Gastrocnemius medialis (tissue), 4 donors: Measurements from ENCODE around the gene PPP1R8. TPM values are rescaled to one million over a fixed set of nuclear protein-coding genes. Genes with fewer than 3 reads are reported as not detected.
"Not testable (repeated sequence)": the region's sequence is repeated elsewhere in the genome, so short reads cannot be mapped to it uniquely, and the experiment has no call there.

Source experiments
- ATAC-seq, 2 donors: fragments of 150-250 bp; one replicate each; pipeline ENCODE4 v1.9.1; 2016
- DNase-seq, 2 donors: peaks; one replicate each; pipeline ENCODE4 v3.0.0-alpha.2; 2019
- H3K27ac ChIP-seq, 4 donors: fragments of 200-600 bp; sonication (generic); 1 replicate in 1 of 4; 2 replicates in 3 of 4; pipeline ENCODE4 v1.5.1; 2016 to 2018; ENCODE audit warnings: mild to moderate bottlenecking in 2 of 4, moderate library complexity in 1 of 4
- H3K27me3 ChIP-seq, 3 donors: fragments of 200-600 bp; sonication (generic) in 2 of 3; 1 replicate in 1 of 3; 2 replicates in 2 of 3; pipeline versions ENCODE4 v1.5.1 to v1.6.0; 2016 to 2019; ENCODE audit warnings: mild to moderate bottlenecking in 1 of 3, moderate library complexity in 1 of 3
- H3K36me3 ChIP-seq, 2 donors: fragments of 200-600 bp; sonication (generic) in 1 of 2; one replicate each; pipeline ENCODE4 v1.5.1; 2017 to 2018
- H3K4me1 ChIP-seq, 2 donors: fragments of 200-600 bp; sonication (generic) in 1 of 2; one replicate each; pipeline ENCODE4 v1.5.1; 2016 to 2017; ENCODE audit warnings: mild to moderate bottlenecking in 2 of 2
- H3K4me3 ChIP-seq, 4 donors: fragments of 200-600 bp; sonication (generic) in 3 of 4; 1 replicate in 1 of 4; 2 replicates in 3 of 4; pipeline ENCODE4 v1.5.1; 2016 to 2019; ENCODE audit warnings: mild to moderate bottlenecking in 2 of 4
- H3K9me3 ChIP-seq, 3 donors: fragments of 200-600 bp; sonication (generic) in 2 of 3; 1 replicate in 1 of 3; 2 replicates in 2 of 3; pipeline ENCODE4 v1.5.1; 2016 to 2019
- CTCF ChIP-seq, 5 experiments: fragments of 450-650 bp in 3 of 5; fragments of 200-600 bp in 2 of 5; sonication (generic) in 2 of 5; IDR thresholded peaks in 4 of 5; conservative IDR thresholded peaks in 1 of 5; 1 replicate in 4 of 5; 2 replicates in 1 of 5; pipeline ENCODE4 v1.5.1; 2016 to 2019; ENCODE audit warnings: antibody characterized with exemption in 5 of 5, mild to moderate bottlenecking in 3 of 5, moderate library complexity in 3 of 5
- POLR2A ChIP-seq, 2 donors: fragments of 450-650 bp; IDR thresholded peaks; one replicate each; pipeline ENCODE4 v1.6.1; 2017; ENCODE audit warnings: antibody characterized with exemption in 2 of 2, mild to moderate bottlenecking in 2 of 2, moderate library complexity in 2 of 2
- in situ Hi-C, 4 donors: fragments of 200-750 bp; cut with MboI; loops; one replicate each; pipeline versions ENCODE4 v1.15.0 to v1.8.0; 2017; ENCODE audit warnings: low sequenced_read_pairs in 4 of 4
- intact Hi-C: fragments of 100-400 bp; cut with DNase I; formaldehyde crosslinking; loops from one replicate; pipeline ENCODE4 v1.15.1; 2023; ENCODE audit warnings: low total_unique reads
- total RNA-seq, 4 donors: library from RNA; depleted of rRNA; stranded (reverse); fragments of >200 nt; gene quantifications; one replicate each; pipeline versions ENCODE4 v1.1.0 to v1.2.3, GENCODE V29; 2016

The PPP1R8 gene
- total RNA-seq, 4 donors from 2014 or later, result 18.0 to 27.3 (median 25.0) TPM

GRCh38 chr1:27868556-27868931 is 38.0 kb downstream of the PPP1R8 start:
- peaks cover 6 to 14% (median 11%) of the 10 kb centered on the region in 3 donors for H3K27me3 ChIP-seq
- H3K27ac ChIP-seq, result no peak overlapping the region
- no peaks in the 10 kb centered on the region for H3K9me3 ChIP-seq
- ATAC-seq, result no peak
- no peak overlapping the region for H3K4me3 ChIP-seq
- intact Hi-C loops (no loop called here), in situ Hi-C loops (loop anchor here in 1 of 4 donors (25.0 kb wide), 1 partner anchor 119 kb away; no protein-coding TSS in a partner anchor)
- no peaks in the 10 kb centered on the region for H3K36me3 ChIP-seq
- no peak for DNase-seq
- no peak for TF ChIP-seq POLR2A (IDR thresholded peaks at IDR 0.05)
- H3K4me1 ChIP-seq, result peaks cover 7 to 8% of the 10 kb centered on the region in 2 donors

- Histone ChIP-seq H3K27me3 (peaks cover 6 to 14% (median 12%) of the 10 kb centered on the region in 3 donors), H3K27ac (no peak overlapping the region), H3K4me3 (no peak overlapping the region), H3K36me3 (no peaks in the 10 kb centered on the region), H3K4me1 (peaks cover 2 to 7% of the 10 kb centered on the region in 2 donors), H3K9me3 (no peaks in the 10 kb centered on the region)
- ATAC-seq (no peak), DNase-seq (no peak)
- TF ChIP-seq CTCF (IDR thresholded peaks at IDR 0.05 in 4 of 5, conservative IDR thresholded peaks at IDR 0.05 in 1 of 5), result no peak
- TF ChIP-seq POLR2A (IDR thresholded peaks at IDR 0.05), result no peak
- in situ Hi-C loops, result loop anchor here in 1 of 4 donors (25.0 kb wide), 1 partner anchor 118 kb away; no protein-coding TSS in a partner anchor
- intact Hi-C loops, result no loop called here
Observed at GRCh38 chr1:27868932-27869718, 38.5 kb downstream of the PPP1R8 start.

GRCh38 chr1:27869719-27870085 is 39.1 kb downstream of the PPP1R8 start:
- in situ Hi-C loops, result loop anchor here in 1 of 4 donors (25.0 kb wide), 1 partner anchor 118 kb away; no protein-coding TSS in a partner anchor
- no peaks in the 10 kb centered on the region for H3K36me3 ChIP-seq
- peaks cover 0 to 7% of the 10 kb centered on the region in 2 donors for H3K4me1 ChIP-seq
- TF ChIP-seq POLR2A (IDR thresholded peaks at IDR 0.05), result no peak
- no peak for TF ChIP-seq CTCF (IDR thresholded peaks at IDR 0.05 in 4 of 5, conservative IDR thresholded peaks at IDR 0.05 in 1 of 5)
- no peaks in the 10 kb centered on the region for H3K9me3 ChIP-seq
- intact Hi-C loops, result no loop called here
- peaks cover 6 to 14% (median 12%) of the 10 kb centered on the region in 3 donors for H3K27me3 ChIP-seq
- no peak overlapping the region for H3K4me3 ChIP-seq
- DNase-seq (no peak), ATAC-seq (no peak)
- no peak overlapping the region for H3K27ac ChIP-seq

- DNase-seq, H3K9me3 ChIP-seq, H3K36me3 ChIP-seq, H3K4me1 ChIP-seq, ATAC-seq, H3K27ac ChIP-seq, H3K4me3 ChIP-seq, intact Hi-C loops: not testable (repeated sequence)
- H3K27me3 ChIP-seq, result peaks cover 6 to 14% (median 12%) of the 10 kb centered on the region in 3 donors
- in situ Hi-C loops, result loop anchor here in 1 of 4 donors (25.0 kb wide), 1 partner anchor 116 kb away; no protein-coding TSS in a partner anchor
Observed at GRCh38 chr1:27871076-27871475, 40.5 kb downstream of the PPP1R8 start.

GRCh38 chr1:27872059-27872801 is 41.6 kb downstream of the PPP1R8 start, which contains the start of gene THEMIS2:
Gene THEMIS2 (plus strand): TSS chr1:27872544. CDS start chr1:27872572, 28 bp downstream.
- Histone ChIP-seq H3K4me1 (peaks cover 0 to 7% of the 10 kb centered on the region in 2 donors), H3K27ac (peak within 1 kb of the TSS; percentile 38 to 59 (median 55)), H3K36me3 (no peaks in the 10 kb centered on the region), H3K9me3 (no peaks in the 10 kb centered on the region), H3K4me3 (peak within 1 kb of the TSS; percentile 60 to 81 (median 67)), H3K27me3 (peaks cover 6 to 14% (median 12%) of the 10 kb centered on the region in 3 donors)
- ATAC-seq (peak; percentile 30 to 45), DNase-seq (no peak)
- TF ChIP-seq CTCF (IDR thresholded peaks at IDR 0.05 in 4 of 5, conservative IDR thresholded peaks at IDR 0.05 in 1 of 5) (no peak), POLR2A (IDR thresholded peaks at IDR 0.05) (peak; percentile 65 to 71)
- intact Hi-C loops, result no loop called here
- in situ Hi-C loops, result loop anchor here in 1 of 4 donors (25.0 kb wide), 1 partner anchor 115 kb away; no protein-coding TSS in a partner anchor
